Activated T-helper 1 cell treated with Interleukin-2 at 50 U/mL for 16 hours (primary cell): ENCODE measurements around the gene HIKESHI.
"Not testable (repeated sequence)": the region's sequence is repeated elsewhere in the genome, so short reads cannot be mapped to it uniquely, and the experiment has no call there.

Experiments used
- DNase-seq: peaks from one replicate; pipeline ENCODE4 v3.0.0-alpha.2; 2020; ENCODE audit warnings: low read depth

HIKESHI gene

GRCh38 chr11:86302092-86302793 is at the start of gene HIKESHI:
Gene HIKESHI, plus strand, starts transcription at chr11:86302240. Its CDS starts 209 bp downstream, at chr11:86302449.
- peak; percentile 85 for DNase-seq

- no peak for DNase-seq
These were observed 46.1 kb upstream of the HIKESHI start for GRCh38 chr11:86255896-86256295.

GRCh38 chr11:86256608-86257007 is 45.4 kb upstream of the HIKESHI start:
- DNase-seq: no peak

- no peak for DNase-seq
These were observed 44.6 kb upstream of the HIKESHI start for GRCh38 chr11:86257446-86257845.

GRCh38 chr11:86259730-86260129 is 42.3 kb upstream of the HIKESHI start:
- DNase-seq: no peak

GRCh38 chr11:86261328-86261727 is 40.7 kb upstream of the HIKESHI start:
- DNase-seq: no peak

- no peak for DNase-seq
These were observed 39.7 kb upstream of the HIKESHI start for GRCh38 chr11:86262387-86262786.

- no peak for DNase-seq
These were observed 37.4 kb upstream of the HIKESHI start for GRCh38 chr11:86264649-86265048.

GRCh38 chr11:86265194-86265593 is 36.8 kb upstream of the HIKESHI start:
- DNase-seq: no peak

GRCh38 chr11:86269645-86270044 is 32.4 kb upstream of the HIKESHI start:
- no peak for DNase-seq

- no peak for DNase-seq
These were observed 27.5 kb upstream of the HIKESHI start for GRCh38 chr11:86274503-86274902.

- DNase-seq: no peak
These were observed 27.0 kb upstream of the HIKESHI start for GRCh38 chr11:86274999-86275398.

- no peak for DNase-seq
These were observed 26.3 kb upstream of the HIKESHI start for GRCh38 chr11:86275493-86276370.

- no peak for DNase-seq
These were observed 24.3 kb upstream of the HIKESHI start for GRCh38 chr11:86277741-86278140.

- no peak for DNase-seq
These were observed 23.8 kb upstream of the HIKESHI start for GRCh38 chr11:86278226-86278625.

- no peak for DNase-seq
These were observed 22.3 kb upstream of the HIKESHI start for GRCh38 chr11:86279747-86280146.

GRCh38 chr11:86287468-86287796 is 14.6 kb upstream of the HIKESHI start:
- DNase-seq: no peak

GRCh38 chr11:86288776-86289507 is 13.1 kb upstream of the HIKESHI start:
- no peak for DNase-seq

- DNase-seq: not testable (repeated sequence)
These were observed 12.3 kb upstream of the HIKESHI start for GRCh38 chr11:86289508-86290280.

- DNase-seq: peak; percentile 18
These were observed 10.4 kb upstream of the HIKESHI start for GRCh38 chr11:86291466-86292262.
